Stimulated activated CD4-positive, alpha-beta T cell treated with anti-CD3 and anti-CD28 coated beads, Interleukin-12 subunit alpha, Interleukin-12 subunit beta, amount 100 ng/mL, for 4 hours (primary cell): ENCODE data around the gene TPSAB1.
"Not testable (repeated sequence)": the region's sequence is repeated elsewhere in the genome, so short reads cannot be mapped to it uniquely, and the experiment has no call there.

ENCODE experiments used
- DNase-seq: peaks from one replicate; pipeline ENCODE4 v3.0.0-alpha.2; 2020

Gene TPSAB1

DNA sequence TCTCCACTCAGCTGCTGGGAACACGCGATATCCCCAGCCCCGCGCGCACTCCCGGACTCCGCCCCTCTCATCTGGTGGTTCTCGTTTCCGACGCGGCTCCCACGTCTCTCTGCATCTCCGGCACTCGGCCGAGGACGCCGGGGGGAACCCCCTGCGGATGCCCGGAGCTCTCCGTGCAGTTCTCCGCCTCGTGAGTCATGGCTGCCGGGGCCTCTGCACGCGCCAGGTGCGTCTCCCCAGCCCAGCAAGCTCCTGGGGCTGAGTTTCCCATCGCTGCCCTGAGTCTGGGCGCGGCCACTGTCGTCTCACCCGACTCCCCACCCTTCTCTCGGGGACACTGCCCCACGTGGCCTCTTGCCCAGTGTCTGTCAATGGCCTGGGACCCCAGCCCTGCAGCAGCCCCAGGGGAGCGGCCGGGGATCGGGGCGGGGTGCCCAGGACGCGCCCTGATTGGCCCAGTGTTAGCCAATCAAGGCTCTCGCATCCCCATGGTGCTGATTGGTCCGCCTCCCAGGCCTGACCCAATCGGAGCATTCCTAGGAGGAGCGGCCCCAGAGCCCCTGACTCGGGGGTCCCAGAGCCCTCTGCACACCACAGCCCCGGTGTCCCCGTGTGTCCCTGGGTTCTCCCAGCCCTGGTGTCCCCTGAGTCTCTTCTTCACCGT is 13.3 kb downstream of the TPSAB1 start:
- not testable (repeated sequence) for DNase-seq

DNA sequence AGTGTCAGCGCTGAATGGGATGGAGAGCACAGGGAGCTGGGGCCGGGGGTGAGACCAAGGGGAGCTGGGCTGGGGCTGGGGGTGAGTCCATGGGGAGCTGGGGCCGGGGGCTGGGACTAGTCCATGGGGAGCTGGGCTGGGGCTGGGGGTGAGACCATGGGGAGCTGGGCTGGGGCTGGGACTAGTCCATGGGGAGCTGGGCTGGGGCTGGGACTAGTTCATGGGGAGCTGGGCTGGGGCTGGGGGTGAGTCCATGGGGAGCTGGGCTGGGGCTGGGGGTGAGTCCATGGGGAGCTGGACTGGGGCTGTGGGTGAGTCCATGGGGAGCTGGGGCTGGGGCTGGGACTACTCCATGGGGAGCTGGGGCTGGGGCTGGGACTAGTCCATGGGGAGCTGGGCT is 14.3 kb downstream of the TPSAB1 start:
- not testable (repeated sequence) for DNase-seq

DNA sequence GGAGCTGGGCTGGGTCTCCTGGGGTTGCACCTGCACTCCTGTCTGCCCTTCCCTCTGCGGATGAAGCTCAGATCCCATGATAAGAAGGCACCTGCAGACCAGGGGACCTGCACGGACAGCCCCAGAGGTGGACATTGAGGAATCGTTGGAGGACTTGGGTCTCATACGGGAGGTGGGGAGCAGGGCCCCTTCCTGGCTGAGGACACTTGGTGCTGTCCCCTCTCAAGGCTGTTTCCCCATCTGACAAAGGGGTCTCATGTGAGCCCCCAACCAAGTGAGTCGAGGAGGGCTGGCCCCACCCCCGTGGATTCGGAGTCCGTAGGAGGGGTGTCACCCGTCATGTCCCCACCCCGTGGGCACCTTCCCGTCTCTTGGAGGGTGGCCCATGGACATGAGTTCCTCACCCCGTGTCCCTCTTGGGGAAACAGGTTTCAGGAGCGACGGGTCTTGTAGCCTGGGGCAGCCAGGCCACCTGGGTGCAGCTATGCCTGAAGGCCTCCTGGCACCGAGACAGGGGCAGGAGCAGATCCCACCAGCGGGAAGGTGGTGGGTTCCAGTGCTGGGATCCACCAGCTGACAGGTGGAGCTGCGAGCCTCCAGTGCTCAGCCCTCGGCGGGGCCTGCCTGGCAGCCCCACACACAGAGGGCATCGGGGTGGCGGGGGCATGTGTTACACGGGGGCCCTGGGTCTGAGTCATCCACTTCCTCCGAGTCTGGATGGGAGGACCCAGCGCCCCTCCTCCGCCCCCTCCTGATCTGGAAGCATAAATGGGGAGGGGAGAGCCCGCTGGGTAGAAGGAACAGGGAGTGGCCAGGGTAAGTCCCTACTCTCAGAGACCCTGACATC is 15.0 kb downstream of the TPSAB1 start, which contains the start of gene TPSD1:
TSS of gene TPSD1 (plus strand) at position 794 of the 847 bp plus-strand sequence. CDS start 212 bp downstream, outside the sequence.
- DNase-seq, result not testable (repeated sequence)

- not testable (repeated sequence) for DNase-seq
Observed at GRCh38 chr16:1256296-1256873, 15.9 kb downstream of the TPSAB1 start.

- DNase-seq, result no peak
Observed at GRCh38 chr16:1256874-1257322, 16.4 kb downstream of the TPSAB1 start.

DNA sequence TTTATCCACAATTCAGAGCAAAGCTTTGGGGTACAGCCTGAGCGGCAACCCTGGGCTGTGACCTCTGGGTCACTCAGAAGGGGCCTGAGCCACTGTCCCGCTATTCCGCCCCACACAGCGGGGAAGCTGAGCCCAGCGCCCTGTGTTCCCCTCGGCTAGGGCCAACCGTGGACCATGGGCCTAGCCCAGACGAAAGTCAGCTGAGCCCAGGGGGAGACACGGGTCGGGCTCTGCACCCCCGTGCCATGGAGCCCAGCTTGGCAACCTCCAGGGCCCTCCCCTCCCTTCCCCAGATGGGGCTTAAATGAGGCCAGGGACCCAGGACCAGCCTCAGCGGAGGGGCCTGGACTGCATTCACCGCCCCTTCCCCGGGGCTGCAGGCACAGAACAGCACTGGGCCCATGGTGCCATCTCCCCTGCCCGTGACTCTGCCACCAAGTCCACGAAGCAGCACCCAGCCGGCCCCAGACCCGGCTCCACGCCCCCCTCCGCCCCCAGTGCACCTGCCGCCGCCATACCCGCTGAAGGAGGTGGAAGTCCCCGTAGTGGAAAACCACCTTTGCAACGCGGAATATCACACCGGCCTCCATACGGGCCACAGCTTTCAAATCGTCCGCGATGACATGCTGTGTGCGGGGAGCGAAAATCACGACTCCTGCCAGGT is 17.2 kb downstream of the TPSAB1 start:
- no peak for DNase-seq

- DNase-seq, result no peak
Observed at GRCh38 chr16:1258225-1258600, 17.7 kb downstream of the TPSAB1 start.

DNA sequence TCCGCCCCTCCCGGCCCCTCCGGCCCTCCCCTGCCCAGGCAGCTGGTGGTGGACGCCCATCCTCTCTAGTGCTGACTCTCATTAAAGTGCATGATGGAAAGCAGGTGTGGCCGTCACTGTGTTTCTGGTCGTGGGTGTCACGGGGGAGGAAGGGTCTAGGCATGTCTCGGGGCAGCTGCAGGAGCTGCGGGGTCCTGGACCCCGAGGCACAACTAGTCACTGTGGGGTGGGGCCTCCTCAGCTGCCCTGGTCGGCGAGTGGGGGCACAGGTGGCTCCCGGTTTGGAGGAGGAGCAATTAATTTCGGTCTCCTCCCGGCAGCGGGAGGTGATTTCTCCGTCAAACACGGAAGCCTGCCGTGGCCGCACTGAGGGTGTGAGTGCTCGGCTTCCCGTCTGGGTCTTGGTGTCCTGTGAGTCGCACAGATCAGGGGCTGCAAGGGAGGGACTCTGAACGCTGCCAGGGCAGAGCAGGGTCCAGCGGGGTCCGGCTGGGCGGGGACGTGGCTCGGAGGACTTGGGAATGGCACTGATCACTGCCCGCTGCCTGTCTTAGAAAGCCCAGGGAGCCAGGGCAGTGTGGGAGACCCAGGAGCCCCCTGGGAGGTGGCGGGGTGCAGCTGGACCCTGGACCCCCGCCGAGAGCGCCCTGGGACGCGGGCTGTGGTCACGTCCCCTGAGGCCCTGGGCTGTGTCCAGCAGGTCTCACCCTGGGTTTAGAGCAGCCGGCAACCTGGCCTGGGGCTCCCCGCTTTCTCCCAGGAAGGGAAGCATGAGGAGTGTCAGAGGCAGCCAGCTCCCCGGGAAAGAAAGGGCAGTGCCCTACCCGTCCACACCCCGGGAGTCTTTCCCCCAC is 18.6 kb downstream of the TPSAB1 start:
- no peak for DNase-seq

GRCh38 chr16:1259760-1260068 is 19.2 kb downstream of the TPSAB1 start:
- DNase-seq, result no peak

DNA sequence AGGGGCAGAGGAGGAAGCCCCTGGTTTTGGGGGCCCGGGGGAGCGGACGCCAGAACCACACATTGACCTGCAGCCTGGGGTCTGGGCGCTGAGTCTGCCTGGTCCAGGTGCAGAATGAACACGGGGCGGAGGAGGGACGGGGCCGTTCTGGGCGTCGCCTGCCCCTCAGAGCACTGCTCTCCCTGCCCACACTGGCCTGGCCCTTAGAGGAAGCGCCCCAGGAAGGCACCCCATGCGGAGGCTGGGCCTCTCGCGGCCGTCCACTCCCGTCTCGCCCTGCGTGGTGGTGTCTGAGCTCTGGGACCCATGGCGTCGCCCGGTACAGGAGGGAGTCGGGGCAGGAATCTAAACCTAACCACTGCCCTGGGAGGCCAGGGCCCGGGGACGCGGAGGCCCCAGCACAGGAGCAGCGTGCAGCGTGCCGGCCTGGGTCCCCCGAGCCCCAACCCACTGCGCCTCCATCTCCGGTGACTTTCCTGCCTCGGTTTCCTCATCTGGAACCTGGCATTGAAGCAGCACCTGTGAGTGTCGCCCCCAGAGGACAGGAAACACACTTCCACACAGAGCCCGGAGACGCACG is 19.7 kb downstream of the TPSAB1 start:
- no peak for DNase-seq

DNA sequence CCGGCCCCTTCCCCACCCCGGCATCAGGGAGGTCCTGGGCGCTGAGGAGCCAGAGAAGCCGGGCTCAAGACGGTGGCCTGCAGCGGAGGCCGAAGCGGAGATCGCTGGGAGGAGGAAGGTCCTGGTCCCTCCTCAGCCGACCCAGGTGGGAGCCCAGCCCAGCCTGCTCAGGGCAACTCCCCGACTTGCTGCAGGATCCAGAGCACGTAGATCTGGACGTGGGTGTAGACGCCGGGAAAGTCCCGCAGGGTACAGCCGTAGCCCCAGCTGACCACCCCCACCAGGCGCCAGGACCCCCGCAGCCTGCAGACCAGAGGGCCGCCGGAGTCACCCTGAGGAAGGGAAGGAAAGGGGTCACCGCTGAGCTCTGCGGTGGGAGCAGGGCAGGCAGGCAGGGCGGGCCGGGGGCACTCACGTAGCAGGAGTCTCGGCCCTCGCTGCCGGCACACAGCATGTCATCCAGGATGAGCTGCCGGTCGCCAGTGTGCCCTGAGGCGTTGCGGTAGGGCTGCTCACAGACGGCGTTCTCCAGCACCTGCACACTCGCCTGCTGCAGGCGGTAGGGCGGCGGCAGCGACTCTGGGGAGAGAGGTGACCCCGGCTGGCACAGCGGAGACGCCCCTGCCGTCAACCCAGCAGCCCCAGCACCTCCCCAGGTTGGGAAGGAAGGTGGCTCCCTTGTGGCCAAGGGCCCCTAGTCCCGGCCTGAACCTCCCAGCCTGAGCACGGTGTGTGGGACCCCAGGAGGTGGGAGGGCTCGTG is 20.8 kb downstream of the TPSAB1 start:
- DNase-seq, result no peak

DNA sequence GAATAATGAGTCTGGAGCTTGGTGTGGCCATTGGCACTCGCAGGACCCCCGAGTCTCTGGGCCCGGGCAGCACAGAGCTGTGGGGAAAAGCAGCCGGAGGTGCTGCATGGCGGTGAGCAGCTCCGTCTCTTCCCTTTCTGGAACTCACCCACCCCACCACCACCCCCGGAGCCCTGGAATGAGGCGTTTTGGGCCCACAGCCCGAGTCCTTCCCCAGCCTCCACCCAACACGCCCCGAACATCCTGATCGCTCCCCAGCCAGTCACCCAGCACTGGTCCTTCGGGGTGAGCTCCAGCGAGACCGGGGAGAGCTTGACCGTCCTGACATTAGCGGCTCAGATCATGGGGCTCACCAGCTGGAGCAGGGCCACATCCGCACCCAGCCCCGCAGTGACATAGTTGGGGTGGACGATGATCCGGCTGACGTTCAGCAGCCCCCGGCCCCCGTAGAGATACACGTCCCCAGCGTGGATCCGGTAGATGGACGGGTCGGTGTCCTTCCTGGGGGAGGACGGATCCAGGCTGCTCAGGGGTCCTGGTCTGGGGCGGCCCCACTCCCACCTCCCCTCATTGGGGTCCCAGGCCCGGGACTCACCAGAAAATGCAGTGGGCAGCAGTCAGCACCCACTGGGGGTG is 21.8 kb downstream of the TPSAB1 start:
- no peak for DNase-seq

- DNase-seq, result no peak
Observed at GRCh38 chr16:1262846-1263221, 22.3 kb downstream of the TPSAB1 start.

- no peak for DNase-seq
Observed at GRCh38 chr16:1263591-1264344, 23.3 kb downstream of the TPSAB1 start.

DNA sequence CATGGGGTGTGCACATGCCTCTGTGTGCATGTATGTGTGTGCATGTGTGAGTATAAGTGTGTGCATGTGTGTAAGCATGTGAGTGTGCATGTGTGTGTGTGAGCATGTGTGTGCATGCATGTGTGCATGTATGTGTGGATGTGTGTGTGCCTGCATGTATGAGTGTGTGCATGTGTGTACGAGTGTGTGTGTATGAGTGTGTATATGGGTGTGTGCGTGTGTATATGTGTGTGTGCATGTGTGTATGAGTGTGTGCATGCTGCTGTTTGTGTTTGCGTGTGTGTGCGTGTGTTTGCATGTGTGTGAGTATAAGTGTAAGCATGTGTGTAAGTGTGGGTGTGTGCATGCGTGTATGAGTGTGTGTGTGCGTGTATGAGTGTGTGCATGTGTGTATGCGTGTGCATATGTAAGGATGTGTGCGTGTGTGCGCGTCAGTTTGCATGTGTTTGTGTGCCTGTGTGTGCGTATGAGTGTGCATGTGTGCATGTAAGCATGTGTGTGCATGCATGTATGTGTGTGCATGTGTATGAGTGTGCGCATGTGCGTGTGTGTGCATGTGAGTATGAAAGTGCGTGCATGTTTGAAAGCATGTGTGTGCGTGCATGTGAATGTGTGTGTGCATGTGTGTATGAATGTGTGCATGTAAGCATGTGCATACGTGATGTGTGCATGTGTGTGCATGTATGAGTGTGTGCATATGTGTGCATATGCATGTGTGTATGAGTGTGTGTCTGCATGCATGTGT is 24.0 kb downstream of the TPSAB1 start:
- DNase-seq, result no peak

DNA sequence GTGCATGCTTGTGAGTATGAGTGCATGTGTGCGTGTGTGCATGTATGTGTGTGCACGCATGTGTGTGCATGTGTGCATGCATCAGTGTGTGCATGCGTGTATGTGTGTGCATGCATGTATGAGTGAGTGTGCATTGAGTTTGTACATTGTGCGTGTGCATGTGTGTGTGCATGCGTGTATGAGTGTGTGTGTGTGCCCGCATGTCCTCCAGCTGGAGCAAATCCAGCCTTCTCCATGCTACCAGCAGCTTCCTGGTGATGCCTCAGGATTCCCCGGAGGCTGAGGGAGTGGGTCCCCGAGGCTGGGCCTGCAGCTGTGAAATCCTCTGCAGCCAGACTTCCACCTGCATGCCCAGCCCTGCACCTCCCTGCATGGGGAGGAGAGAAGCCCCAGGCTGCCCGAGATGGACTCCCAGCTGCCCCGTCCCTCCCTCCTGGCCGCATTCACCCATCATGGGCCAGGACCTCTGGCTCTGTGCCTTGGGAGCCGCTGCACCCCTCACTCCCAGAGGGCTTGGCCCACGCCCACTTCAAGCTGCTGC is 24.7 kb downstream of the TPSAB1 start:
- DNase-seq, result no peak

- no peak for DNase-seq
Observed at GRCh38 chr16:1265826-1266225, 25.3 kb downstream of the TPSAB1 start.

GRCh38 chr16:1269418-1269817 is 28.9 kb downstream of the TPSAB1 start:
- not testable (repeated sequence) for DNase-seq

DNA sequence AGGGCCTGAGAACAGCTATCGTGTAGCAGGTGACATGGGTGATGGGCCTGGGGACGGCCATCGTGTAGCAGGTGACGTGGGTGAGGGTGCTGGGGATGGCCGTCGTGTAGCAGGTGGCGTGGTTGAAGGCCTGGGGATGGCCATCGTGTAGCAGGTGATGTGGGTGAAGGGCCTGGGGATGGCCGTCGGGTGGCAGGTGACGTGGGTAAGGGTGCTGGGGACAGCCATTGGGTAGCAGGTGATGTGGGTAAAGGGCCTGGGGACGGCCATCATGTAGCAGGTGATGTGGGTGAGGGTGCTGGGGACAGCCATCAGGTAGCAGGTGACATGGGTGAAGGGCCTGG is 30.8 kb downstream of the TPSAB1 start:
- DNase-seq, result no peak
